Measurements from ENCODE around the gene PPP1R14D. TPM values are rescaled to one million over a fixed set of nuclear protein-coding genes. Genes with fewer than 3 reads are reported as not detected.

The PPP1R14D gene
- total RNA-seq (not detected), polyA plus RNA-seq (under 1 TPM in 1 of 3 donors, not detected in 2; 0.30 TPM)
- long read RNA-seq, donor 1 = 0 reads
- long read RNA-seq, donor 2 = 0 reads

GRCh38 chr15:40828447-40829036 lies at the start of gene PPP1R14D:
PPP1R14D (minus strand) TSS chr15:40828708; CDS start chr15:40828641, 67 bp downstream.
- no peak within 1 kb of the TSS for H3K4me3 ChIP-seq
- 89 to 96% (median 92%) methylated on average over 6 of the region's 6 CpGs for WGBS, 5 donors
- H3K27ac ChIP-seq = no peak within 1 kb of the TSS
- H3K27me3 ChIP-seq (replicated peaks in 1 of 7) = no peaks in the 10 kb centered on the region
- DNase-seq = no peak
- H3K4me1 ChIP-seq = no peaks in the 10 kb centered on the region
- no peaks in the 10 kb centered on the region for H3K9me3 ChIP-seq
- no peaks in the 10 kb centered on the region for H3K36me3 ChIP-seq
- intact Hi-C loops (cut with DNase I; ENCODE audit: low total_unique reads) = no loop called here
- TF ChIP-seq POLR2AphosphoS5 (IDR thresholded peaks at IDR 0.05) (no peak), CTCF (IDR thresholded peaks at IDR 0.05 in 8 of 11, conservative IDR thresholded peaks at IDR 0.05 in 3 of 11) (no peak), POLR2A (IDR thresholded peaks at IDR 0.05) (no peak)

GRCh38 chr15:40877694-40878093 lies 49.2 kb upstream of the PPP1R14D start:
- intact Hi-C loops (cut with DNase I; ENCODE audit: low total_unique reads) = no loop called here
- Histone ChIP-seq H3K9me3 (no peaks in the 10 kb centered on the region), H3K27me3 (replicated peaks in 1 of 7) (peaks cover 0 to 21% (median 5%) of the 10 kb centered on the region in 7 donors), H3K4me1 (peaks cover 0 to 19% (median 15%) of the 10 kb centered on the region in 6 donors), H3K36me3 (no peaks in the 10 kb centered on the region), H3K4me3 (no peak overlapping the region), H3K27ac (no peak overlapping the region)
- WGBS, 5 donors = 44 to 72% (median 61%) methylated on average over 2 of the region's 2 CpGs
- DNase-seq = no peak
- TF ChIP-seq CTCF (IDR thresholded peaks at IDR 0.05 in 8 of 11, conservative IDR thresholded peaks at IDR 0.05 in 3 of 11) (no peak), POLR2A (IDR thresholded peaks at IDR 0.05) (no peak), POLR2AphosphoS5 (IDR thresholded peaks at IDR 0.05) (no peak)

- intact Hi-C loops (cut with DNase I; ENCODE audit: low total_unique reads) = no loop called here
- Histone ChIP-seq H3K4me3 (no peak overlapping the region), H3K27ac (no peak overlapping the region), H3K27me3 (replicated peaks in 1 of 7) (peaks cover 0 to 27% (median 5%) of the 10 kb centered on the region in 7 donors), H3K36me3 (no peaks in the 10 kb centered on the region), H3K4me1 (peaks cover 0 to 24% (median 15%) of the 10 kb centered on the region in 6 donors), H3K9me3 (no peaks in the 10 kb centered on the region)
- TF ChIP-seq CTCF (IDR thresholded peaks at IDR 0.05 in 8 of 11, conservative IDR thresholded peaks at IDR 0.05 in 3 of 11) (no peak), POLR2AphosphoS5 (IDR thresholded peaks at IDR 0.05) (no peak), POLR2A (IDR thresholded peaks at IDR 0.05) (no peak)
- DNase-seq = no peak
- 79 to 85% (median 83%) methylated on average over 6 of the region's 6 CpGs for WGBS, 5 donors
Observed at GRCh38 chr15:40875991-40876730, 47.7 kb upstream of the PPP1R14D start.

All from spleen (tissue), 13 donors.